Measurements from ENCODE around the gene TLL1.

The TLL1 gene

GRCh38 chr4:166003811-166004210, 130.8 kb downstream of the TLL1 start:
- Histone ChIP-seq H3K27me3 (replicated peaks; ENCODE audit: insufficient read depth, low read length) (no peaks in the 10 kb centered on the region), H3K36me3 (replicated peaks; ENCODE audit: insufficient read depth, low read length) (no peaks in the 10 kb centered on the region), H3K9me3 (replicated peaks; ENCODE audit: insufficient read depth, low read length) (no peaks in the 10 kb centered on the region), H3K9ac (ENCODE audit: low read length) (no peak overlapping the region), H3K4me3 (ENCODE audit: low read length) (no peak overlapping the region), H2AFZ (ENCODE audit: low read length) (no peak overlapping the region), H3K27ac (ENCODE audit: low read length) (no peak overlapping the region), H3K4me2 (ENCODE audit: low read depth, low read length) (no peak overlapping the region), H3K4me1 (ENCODE audit: low read length) (no peaks in the 10 kb centered on the region), H3K9me2 (replicated peaks; ENCODE audit: insufficient read depth, low read length) (no peaks in the 10 kb centered on the region), H3F3A (ENCODE audit: insufficient read depth, low read length) (no peaks in the 10 kb centered on the region), H3K79me2 (ENCODE audit: low read length) (no peaks in the 10 kb centered on the region), H4K20me1 (ENCODE audit: insufficient read depth, low read length) (no peaks in the 10 kb centered on the region)
- DNase-seq: no peak
- TF ChIP-seq EZH2phosphoT487 (IDR thresholded peaks at IDR 0.05; ENCODE audit: low read length): no peak
- TF ChIP-seq CTCF (IDR thresholded peaks at IDR 0.05; ENCODE audit: low read length): no peak
- no peak for TF ChIP-seq EZH2 (optimal IDR thresholded peaks at IDR 0.05; ENCODE audit: low read depth, low read length)

- TF ChIP-seq CTCF (IDR thresholded peaks at IDR 0.05; ENCODE audit: low read length) (no peak), EZH2 (optimal IDR thresholded peaks at IDR 0.05; ENCODE audit: low read depth, low read length) (no peak), EZH2phosphoT487 (IDR thresholded peaks at IDR 0.05; ENCODE audit: low read length) (no peak)
- no peak overlapping the region for H3K27ac ChIP-seq (ENCODE audit: low read length)
- no peaks in the 10 kb centered on the region for H3F3A ChIP-seq (ENCODE audit: insufficient read depth, low read length)
- H3K4me3 ChIP-seq (ENCODE audit: low read length): no peak overlapping the region
- H3K9ac ChIP-seq (ENCODE audit: low read length): no peak overlapping the region
- DNase-seq: no peak
- H2AFZ ChIP-seq (ENCODE audit: low read length): no peak overlapping the region
- H3K27me3 ChIP-seq (replicated peaks; ENCODE audit: insufficient read depth, low read length): no peaks in the 10 kb centered on the region
- H4K20me1 ChIP-seq (ENCODE audit: insufficient read depth, low read length): no peaks in the 10 kb centered on the region
- no peaks in the 10 kb centered on the region for H3K79me2 ChIP-seq (ENCODE audit: low read length)
- H3K9me2 ChIP-seq (replicated peaks; ENCODE audit: insufficient read depth, low read length): no peaks in the 10 kb centered on the region
- H3K4me2 ChIP-seq (ENCODE audit: low read depth, low read length): no peak overlapping the region
- H3K9me3 ChIP-seq (replicated peaks; ENCODE audit: insufficient read depth, low read length): no peaks in the 10 kb centered on the region
- H3K4me1 ChIP-seq (ENCODE audit: low read length): no peaks in the 10 kb centered on the region
- no peaks in the 10 kb centered on the region for H3K36me3 ChIP-seq (replicated peaks; ENCODE audit: insufficient read depth, low read length)
Observed at GRCh38 chr4:166006217-166006616, 133.2 kb downstream of the TLL1 start.

GRCh38 chr4:166008510-166008909, 135.5 kb downstream of the TLL1 start:
- Histone ChIP-seq H4K20me1 (ENCODE audit: insufficient read depth, low read length) (no peaks in the 10 kb centered on the region), H3K9me3 (replicated peaks; ENCODE audit: insufficient read depth, low read length) (no peaks in the 10 kb centered on the region), H3K4me2 (ENCODE audit: low read depth, low read length) (no peak overlapping the region), H3K79me2 (ENCODE audit: low read length) (no peaks in the 10 kb centered on the region), H3K36me3 (replicated peaks; ENCODE audit: insufficient read depth, low read length) (no peaks in the 10 kb centered on the region), H2AFZ (ENCODE audit: low read length) (no peak overlapping the region), H3K4me1 (ENCODE audit: low read length) (no peaks in the 10 kb centered on the region), H3K27ac (ENCODE audit: low read length) (no peak overlapping the region), H3K9ac (ENCODE audit: low read length) (no peak overlapping the region), H3K27me3 (replicated peaks; ENCODE audit: insufficient read depth, low read length) (no peaks in the 10 kb centered on the region), H3F3A (ENCODE audit: insufficient read depth, low read length) (no peaks in the 10 kb centered on the region), H3K9me2 (replicated peaks; ENCODE audit: insufficient read depth, low read length) (no peaks in the 10 kb centered on the region), H3K4me3 (ENCODE audit: low read length) (no peak overlapping the region)
- no peak for DNase-seq
- no peak for TF ChIP-seq EZH2 (optimal IDR thresholded peaks at IDR 0.05; ENCODE audit: low read depth, low read length)
- no peak for TF ChIP-seq EZH2phosphoT487 (IDR thresholded peaks at IDR 0.05; ENCODE audit: low read length)
- TF ChIP-seq CTCF (IDR thresholded peaks at IDR 0.05; ENCODE audit: low read length): no peak

All from MM.1S (cell line).